T-helper 9 cell (primary cell): ENCODE results near the gene AACS.
"Not testable (repeated sequence)": the region's sequence is repeated elsewhere in the genome, so short reads cannot be mapped to it uniquely, and the experiment has no call there.

Experiments used
- DNase-seq: peaks from one replicate; pipeline ENCODE4 v3.0.0-alpha.2; 2020

The AACS gene

GRCh38 chr12:125128439-125129178 lies 63.4 kb downstream of the AACS start:
- DNase-seq: no peak

- DNase-seq: no peak
These were observed 63.9 kb downstream of the AACS start for GRCh38 chr12:125129179-125129571.

- DNase-seq: no peak
These were observed 64.5 kb downstream of the AACS start for GRCh38 chr12:125129591-125130255.

- DNase-seq: no peak
These were observed 66.7 kb downstream of the AACS start for GRCh38 chr12:125131958-125132357.

- no peak for DNase-seq
These were observed 67.6 kb downstream of the AACS start for GRCh38 chr12:125132698-125133400.

GRCh38 chr12:125133616-125134015 lies 68.4 kb downstream of the AACS start:
- DNase-seq: no peak

GRCh38 chr12:125134576-125134975 lies 69.3 kb downstream of the AACS start:
- no peak for DNase-seq

- no peak for DNase-seq
These were observed 70.7 kb downstream of the AACS start for GRCh38 chr12:125135906-125136305.

- no peak for DNase-seq
These were observed 71.5 kb downstream of the AACS start for GRCh38 chr12:125136702-125137101.

- no peak for DNase-seq
These were observed 72.6 kb downstream of the AACS start for GRCh38 chr12:125137766-125138344.

GRCh38 chr12:125140279-125141209 lies 75.3 kb downstream of the AACS start:
- no peak for DNase-seq

GRCh38 chr12:125141210-125141573 lies 76.0 kb downstream of the AACS start:
- not testable (repeated sequence) for DNase-seq

- no peak for DNase-seq
These were observed 77.4 kb downstream of the AACS start for GRCh38 chr12:125142601-125143000.

- no peak for DNase-seq
These were observed 78.3 kb downstream of the AACS start for GRCh38 chr12:125143491-125143890.

GRCh38 chr12:125145196-125145595 lies 80.0 kb downstream of the AACS start:
- no peak for DNase-seq

- no peak for DNase-seq
These were observed 83.1 kb downstream of the AACS start for GRCh38 chr12:125148316-125148715.

GRCh38 chr12:125149160-125150108 lies 84.2 kb downstream of the AACS start:
- DNase-seq: no peak

GRCh38 chr12:125151284-125151683 lies 86.0 kb downstream of the AACS start:
- no peak for DNase-seq

- no peak for DNase-seq
These were observed 87.2 kb downstream of the AACS start for GRCh38 chr12:125152463-125152862.

GRCh38 chr12:125155366-125155765 lies 90.1 kb downstream of the AACS start:
- DNase-seq: no peak

- DNase-seq: no peak
These were observed 91.9 kb downstream of the AACS start for GRCh38 chr12:125157177-125157576.
